CD14-positive monocyte (primary cell): ENCODE results near the gene TREX2. TPM values are rescaled to one million over a fixed set of nuclear protein-coding genes. Genes with fewer than 3 reads are reported as not detected.

Experiments used
- DNase-seq, 3 donors: peaks; one replicate each; pipeline ENCODE4 v3.0.0-alpha.2; 2011 to 2022
- H2AFZ ChIP-seq: 2 replicates; pipeline ENCODE4 v1.6.0; 2012; ENCODE audit warnings: mild to moderate bottlenecking, low read depth, low read length, inconsistent platforms; ENCODE audit not compliant: insufficient read depth, poor library complexity, severe bottlenecking
- H3K27ac ChIP-seq, 2 donors: 1 replicate in 1 of 2; 2 replicates in 1 of 2; pipeline ENCODE4 v1.5.1; 2012 to 2013; ENCODE audit warnings: low read length in 2 of 2, control low read depth in 1 of 2, inconsistent platforms in 1 of 2, low read depth in 1 of 2, mild to moderate bottlenecking in 1 of 2
- H3K27me3 ChIP-seq, 2 donors: one replicate each; pipeline versions ENCODE4 v1.6.0 to v1.6.1; 2011 to 2013; ENCODE audit warnings: low read length in 2 of 2; ENCODE audit not compliant: control insufficient read depth in 2 of 2, insufficient read depth in 2 of 2
- H3K36me3 ChIP-seq, 2 donors: replicated peaks in 1 of 2; 1 replicate in 1 of 2; 2 replicates in 1 of 2; pipeline versions ENCODE4 v1.5.1 to v1.6.1; 2012 to 2013; ENCODE audit warnings: low read length in 2 of 2, control low read depth in 1 of 2, inconsistent platforms in 1 of 2, mild to moderate bottlenecking in 1 of 2; ENCODE audit not compliant: insufficient read depth in 2 of 2, control insufficient read depth in 1 of 2
- H3K4me1 ChIP-seq, 2 donors: 1 replicate in 1 of 2; 2 replicates in 1 of 2; pipeline versions ENCODE4 v1.5.1 to v1.6.1; 2012 to 2013; ENCODE audit warnings: low read length in 2 of 2, control low read depth in 1 of 2, inconsistent platforms in 1 of 2, mild to moderate bottlenecking in 1 of 2, moderate library complexity in 1 of 2; ENCODE audit not compliant: insufficient read depth in 2 of 2, control insufficient read depth in 1 of 2
- H3K4me2 ChIP-seq: replicated peaks from 2 replicates; pipeline ENCODE3; 2012; ENCODE audit warnings: low read length, moderate library complexity, mild to moderate bottlenecking; ENCODE audit not compliant: poor library complexity, severe bottlenecking; ENCODE audit errors: extremely low read depth
- H3K4me3 ChIP-seq, 3 experiments: fragments of 200-600 bp in 1 of 3; sonication (generic) in 1 of 3; replicated peaks in 1 of 3; 1 replicate in 2 of 3; 2 replicates in 1 of 3; pipeline ENCODE4 v1.5.1; 2011 to 2013; ENCODE audit warnings: low read length in 3 of 3, mild to moderate bottlenecking in 3 of 3, control low read depth in 2 of 3, low read depth in 2 of 3, inconsistent platforms in 1 of 3, moderate library complexity in 1 of 3
- H3K79me2 ChIP-seq: 2 replicates; pipeline ENCODE4 v1.6.0; 2012; ENCODE audit warnings: mild to moderate bottlenecking, control low read depth, inconsistent platforms, low read length, moderate library complexity; ENCODE audit not compliant: insufficient read depth
- H3K9ac ChIP-seq: 2 replicates; pipeline ENCODE4 v1.6.0; 2017; ENCODE audit warnings: low read length, mild to moderate bottlenecking; ENCODE audit not compliant: insufficient read depth, poor library complexity, severe bottlenecking
- H3K9me3 ChIP-seq, 2 donors: replicated peaks in 1 of 2; 1 replicate in 1 of 2; 2 replicates in 1 of 2; pipeline versions ENCODE4 v1.5.1 to v1.6.1; 2012 to 2013; ENCODE audit warnings: low read length in 2 of 2, control low read depth in 1 of 2; ENCODE audit not compliant: control insufficient read depth in 1 of 2, insufficient read depth in 1 of 2
- H4K20me1 ChIP-seq: 2 replicates; pipeline ENCODE4 v1.6.0; 2012; ENCODE audit warnings: mild to moderate bottlenecking, low read length, control low read depth, moderate library complexity; ENCODE audit not compliant: insufficient read depth
- H3K27ac Mint-ChIP-seq, 7 donors: one replicate each; pipeline ENCODE4 v1.8.0; 2020; ENCODE audit warnings: mild to moderate bottlenecking in 7 of 7, mixed read lengths in 7 of 7, moderate library complexity in 6 of 7, inconsistent platforms in 2 of 7
- H3K27me3 Mint-ChIP-seq, 3 donors: one replicate each; pipeline ENCODE4 v1.8.0; 2021 to 2022; ENCODE audit warnings: low read depth in 3 of 3, mild to moderate bottlenecking in 3 of 3, mixed read lengths in 3 of 3, moderate library complexity in 3 of 3, inconsistent platforms in 1 of 3
- H3K36me3 Mint-ChIP-seq, 2 donors: one replicate each; pipeline ENCODE4 v1.8.0; 2020; ENCODE audit warnings: mixed read lengths in 2 of 2, inconsistent platforms in 1 of 2, mild to moderate bottlenecking in 1 of 2
- H3K4me1 Mint-ChIP-seq: one replicate; pipeline ENCODE4 v1.8.0; 2020; ENCODE audit warnings: mild to moderate bottlenecking, mixed read lengths
- H3K4me3 Mint-ChIP-seq, 2 donors: one replicate each; pipeline ENCODE4 v1.8.0; 2020; ENCODE audit warnings: mild to moderate bottlenecking in 2 of 2, mixed read lengths in 2 of 2, moderate library complexity in 1 of 2
- H3K9me3 Mint-ChIP-seq, 7 donors: one replicate each; pipeline ENCODE4 v1.8.0; 2020 to 2022; ENCODE audit warnings: mixed read lengths in 7 of 7, mild to moderate bottlenecking in 6 of 7, moderate library complexity in 6 of 7, inconsistent platforms in 2 of 7
- CTCF ChIP-seq: fragments of 200-600 bp; IDR thresholded peaks from one replicate; pipeline ENCODE4 v1.8.0; 2022; ENCODE audit warnings: antibody characterized with exemption, mild to moderate bottlenecking
- WGBS: methylation state at CpG from one replicate; pipeline ENCODE4 v1.1.5; 2013; ENCODE audit warnings: missing lambda C conversion rate; ENCODE audit not compliant: insufficient coverage; 5-methylcytosine and 5-hydroxymethylcytosine counted together
- intact Hi-C, 2 donors: fragments of 100-400 bp; cut with micrococcal nuclease; formaldehyde crosslinking; loops; one replicate each; pipeline versions ENCODE4 v1.15.0 to v1.15.1; 2023
- polyA plus RNA-seq, 3 donors: library from polyadenylated mRNA; depleted of rRNA in 1 of 3; unstranded in 2 of 3; stranded (reverse) in 1 of 3; fragments of 300-500 nt in 2 of 3; fragments of >200 nt in 1 of 3; fragmentation: Illumina TruSeq in 2 of 3; gene quantifications; 1 replicate in 2 of 3; 2 replicates in 1 of 3; pipeline ENCODE4 v1.2.3, GENCODE V29; 2012 to 2021

TREX2 gene
- polyA plus RNA-seq, 3 donors, result 1.5 TPM; not detected in 2

- Mint-ChIP-seq H3K4me3 (no peak overlapping the region), H3K9me3 (peaks cover 0 to 5% (median 0%) of the 10 kb centered on the region in 7 donors), H3K27ac (no peak overlapping the region), H3K4me1 (peaks cover 29% of the 10 kb centered on the region), H3K36me3 (peaks cover 10 to 15% of the 10 kb centered on the region in 2 donors), H3K27me3 (peaks cover 0 to 12% (median 5%) of the 10 kb centered on the region in 3 donors)
- Histone ChIP-seq H4K20me1 (no peaks in the 10 kb centered on the region), H2AFZ (no peak overlapping the region), H3K79me2 (no peaks in the 10 kb centered on the region), H3K27ac (no peak overlapping the region), H3K4me1 (peaks cover 9 to 14% of the 10 kb centered on the region in 2 donors), H3K4me2 (no peak overlapping the region), H3K9ac (no peak overlapping the region), H3K27me3 (no peaks in the 10 kb centered on the region), H3K4me3 (no peak overlapping the region), H3K36me3 (peaks cover 0 to 6% of the 10 kb centered on the region in 2 donors), H3K9me3 (no peaks in the 10 kb centered on the region)
- DNase-seq, result no peak
- intact Hi-C loops, result no loop called here
- TF ChIP-seq CTCF, result no peak
- 99% methylated on average over 46 of the region's 91 CpGs for WGBS
Measured at GRCh38 chrX:153420851-153421599, 24.8 kb downstream of the TREX2 start.

DNA sequence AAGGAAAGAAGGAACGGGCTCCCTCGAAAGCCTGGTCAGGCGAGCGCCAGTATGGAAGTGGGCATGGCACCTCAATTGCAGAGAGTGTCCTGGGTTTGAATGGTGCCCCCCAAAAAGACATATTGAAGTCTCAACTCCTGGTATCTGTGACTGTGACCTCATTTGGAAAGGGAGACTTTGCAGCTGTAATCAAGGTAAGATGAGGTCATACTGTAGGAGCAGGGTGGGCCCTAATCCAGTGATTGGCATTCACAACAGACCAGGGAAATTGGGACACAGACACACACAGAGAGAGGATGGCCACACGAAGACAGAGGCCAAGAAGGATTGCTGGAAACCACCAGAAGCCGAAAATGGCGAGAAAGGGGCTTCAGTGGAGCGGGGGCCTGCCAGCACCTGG, 28.2 kb downstream of the TREX2 start:
- peaks cover 0 to 6% of the 10 kb centered on the region in 2 donors for H3K36me3 ChIP-seq
- no peak overlapping the region for H3K4me2 ChIP-seq
- peaks cover 43% of the 10 kb centered on the region for H3K4me1 Mint-ChIP-seq
- H3K79me2 ChIP-seq, result peaks cover 6% of the 10 kb centered on the region
- peaks cover 0 to 18% (median 5%) of the 10 kb centered on the region in 3 donors for H3K27me3 Mint-ChIP-seq
- no peak overlapping the region for H3K27ac ChIP-seq
- H4K20me1 ChIP-seq, result no peaks in the 10 kb centered on the region
- H3K9ac ChIP-seq, result no peak overlapping the region
- no peaks in the 10 kb centered on the region for H3K27me3 ChIP-seq
- no peak overlapping the region for H3K27ac Mint-ChIP-seq
- intact Hi-C loops, result no loop called here
- H3K4me1 ChIP-seq, result peaks cover 42 to 44% of the 10 kb centered on the region in 2 donors
- H3K4me3 ChIP-seq, result no peak overlapping the region
- H3K9me3 ChIP-seq, result no peaks in the 10 kb centered on the region
- peaks cover 10 to 15% of the 10 kb centered on the region in 2 donors for H3K36me3 Mint-ChIP-seq
- no peak overlapping the region for H3K4me3 Mint-ChIP-seq
- no peak overlapping the region for H2AFZ ChIP-seq
- H3K9me3 Mint-ChIP-seq, result peaks cover 0 to 5% (median 0%) of the 10 kb centered on the region in 7 donors
- DNase-seq, result no peak
- TF ChIP-seq CTCF, result no peak
- WGBS, result 100% methylated on average over 3 of the region's 8 CpGs
